ENCODE data around the gene MICA.
"Not testable (repeated sequence)": the region's sequence is repeated elsewhere in the genome, so short reads cannot be mapped to it uniquely, and the experiment has no call there.

MICA gene

GRCh38 chr6:31403283-31404060, at the start of gene MICA:
Gene MICA, plus strand, starts transcription at chr6:31403595. Its CDS starts 38 bp downstream, at chr6:31403633.
- peak; percentile 21 for DNase-seq

GRCh38 chr6:31354158-31354863, 49.1 kb upstream of the MICA start:
- DNase-seq = no peak

GRCh38 chr6:31354864-31355582, 48.4 kb upstream of the MICA start:
- DNase-seq = no peak

GRCh38 chr6:31355583-31355948, 47.8 kb upstream of the MICA start:
- no peak for DNase-seq

GRCh38 chr6:31356216-31356945, 47.0 kb upstream of the MICA start:
- no peak for DNase-seq

GRCh38 chr6:31356946-31357466, 46.4 kb upstream of the MICA start, which contains the start of gene HLA-B:
Gene HLA-B, minus strand, starts transcription at chr6:31357179. Its CDS starts 21 bp downstream, at chr6:31357158.
- peak; percentile 30 for DNase-seq

GRCh38 chr6:31357886-31358285, 45.5 kb upstream of the MICA start:
- DNase-seq = no peak

- DNase-seq = no peak
Observed at GRCh38 chr6:31358302-31358701, 45.1 kb upstream of the MICA start.

GRCh38 chr6:31359581-31359980, 43.8 kb upstream of the MICA start:
- no peak for DNase-seq

GRCh38 chr6:31362751-31363150, 40.6 kb upstream of the MICA start:
- DNase-seq = no peak

GRCh38 chr6:31363811-31364210, 39.6 kb upstream of the MICA start:
- no peak for DNase-seq

- DNase-seq = no peak
Observed at GRCh38 chr6:31365864-31366263, 37.5 kb upstream of the MICA start.

GRCh38 chr6:31366693-31367470, 36.5 kb upstream of the MICA start:
- peak; percentile 68 for DNase-seq

GRCh38 chr6:31368461-31368860, 34.9 kb upstream of the MICA start:
- no peak for DNase-seq

- not testable (repeated sequence) for DNase-seq
Observed at GRCh38 chr6:31374118-31374517, 29.3 kb upstream of the MICA start.

- no peak for DNase-seq
Observed at GRCh38 chr6:31375699-31376098, 27.7 kb upstream of the MICA start.

GRCh38 chr6:31377029-31377428, 26.4 kb upstream of the MICA start:
- no peak for DNase-seq

GRCh38 chr6:31378062-31378720, 25.2 kb upstream of the MICA start:
- no peak for DNase-seq

GRCh38 chr6:31378721-31379103, 24.7 kb upstream of the MICA start:
- DNase-seq = no peak

- no peak for DNase-seq
Observed at GRCh38 chr6:31379850-31380249, 23.5 kb upstream of the MICA start.

GRCh38 chr6:31381666-31382065, 21.7 kb upstream of the MICA start:
- no peak for DNase-seq
